CD4-positive, alpha-beta memory T cell (primary cell): ENCODE data around the gene ST3GAL4. TPM values are rescaled to one million over a fixed set of nuclear protein-coding genes. Genes with fewer than 3 reads are reported as not detected.
"Not testable (repeated sequence)": the region's sequence is repeated elsewhere in the genome, so short reads cannot be mapped to it uniquely, and the experiment has no call there.

Source experiments
- CTCF ChIA-PET: fragments of 350-600 bp; sonication (Branson Sonifier 250); formaldehyde crosslinking; loops from one replicate; lab custom pipeline; 2021; ENCODE audit warnings: inconsistent platforms; ENCODE audit not compliant: partially characterized antibody; lab: Charles Lee
- POLR2A ChIA-PET: fragments of 350-600 bp; sonication (Branson Sonifier 250); formaldehyde crosslinking; loops from one replicate; lab custom pipeline; 2021; ENCODE audit not compliant: partially characterized antibody; lab: Charles Lee
- DNase-seq, 5 donors: peaks; one replicate each; pipeline versions ENCODE4 v3.0.0 to v3.0.0-alpha.2; 2020 to 2022; ENCODE audit warnings: mixed read lengths in 1 of 5
- H3K27ac ChIP-seq: one replicate; pipeline ENCODE4 v1.7.0; 2013; ENCODE audit warnings: low read depth, low read length
- H3K27me3 ChIP-seq: 2 replicates; pipeline ENCODE4 v1.7.0; 2013; ENCODE audit warnings: mild to moderate bottlenecking, low read length, moderate library complexity; ENCODE audit not compliant: insufficient read depth
- H3K36me3 ChIP-seq: 2 replicates; pipeline ENCODE4 v1.7.0; 2013; ENCODE audit warnings: mild to moderate bottlenecking, low read length, moderate library complexity; ENCODE audit not compliant: insufficient read depth
- H3K4me1 ChIP-seq: 2 replicates; pipeline ENCODE4 v1.7.0; 2013; ENCODE audit warnings: mild to moderate bottlenecking, low read length, moderate library complexity; ENCODE audit not compliant: insufficient read depth
- H3K4me3 ChIP-seq, 2 donors: one replicate each; pipeline ENCODE4 v1.7.0; 2013; ENCODE audit warnings: low read length in 2 of 2, mild to moderate bottlenecking in 1 of 2
- H3K9me3 ChIP-seq, 2 donors: one replicate each; pipeline ENCODE4 v1.7.0; 2013; ENCODE audit warnings: low read length in 2 of 2, control low read depth in 1 of 2; ENCODE audit not compliant: control insufficient read depth in 1 of 2
- H3K27ac Mint-ChIP-seq, 7 donors: one replicate each; pipeline ENCODE4 v1.8.0; 2020 to 2021; ENCODE audit warnings: mixed read lengths in 7 of 7, mild to moderate bottlenecking in 6 of 7, inconsistent platforms in 3 of 7, moderate library complexity in 3 of 7
- H3K27me3 Mint-ChIP-seq, 2 donors: one replicate each; pipeline ENCODE4 v1.8.0; 2020 to 2021; ENCODE audit warnings: mixed read lengths in 2 of 2
- H3K36me3 Mint-ChIP-seq, 2 donors: one replicate each; pipeline ENCODE4 v1.8.0; 2020 to 2021; ENCODE audit warnings: mixed read lengths in 2 of 2, inconsistent platforms in 1 of 2, mild to moderate bottlenecking in 1 of 2
- H3K4me1 Mint-ChIP-seq, 4 donors: one replicate each; pipeline ENCODE4 v1.8.0; 2020 to 2021; ENCODE audit warnings: mixed read lengths in 4 of 4, mild to moderate bottlenecking in 1 of 4
- H3K4me3 Mint-ChIP-seq, 8 donors: one replicate each; pipeline ENCODE4 v1.8.0; 2020 to 2021; ENCODE audit warnings: mixed read lengths in 8 of 8, mild to moderate bottlenecking in 7 of 8, moderate library complexity in 6 of 8, inconsistent platforms in 3 of 8
- H3K9me3 Mint-ChIP-seq, 8 donors: one replicate each; pipeline ENCODE4 v1.8.0; 2020 to 2021; ENCODE audit warnings: mixed read lengths in 8 of 8, mild to moderate bottlenecking in 5 of 8, inconsistent platforms in 3 of 8, moderate library complexity in 1 of 8
- intact Hi-C: fragments of 100-400 bp; cut with micrococcal nuclease; formaldehyde crosslinking; loops from one replicate; pipeline ENCODE4 v1.15.1; 2023
- polyA plus RNA-seq, 2 donors: library from polyadenylated mRNA; unstranded; fragments of 300-500 nt; fragmentation: Illumina TruSeq; gene quantifications; one replicate each; pipeline ENCODE4 v1.2.3, GENCODE V29; 2021
- total RNA-seq, 2 experiments: library from RNA; stranded (reverse); gene quantifications; one replicate each; pipeline ENCODE4 v1.2.3, GENCODE V29; 2021

The ST3GAL4 gene
- total and polyA plus RNA-seq, 4 experiments from 2014 or later: 2.6 to 5.9 (median 3.6) TPM

DNA sequence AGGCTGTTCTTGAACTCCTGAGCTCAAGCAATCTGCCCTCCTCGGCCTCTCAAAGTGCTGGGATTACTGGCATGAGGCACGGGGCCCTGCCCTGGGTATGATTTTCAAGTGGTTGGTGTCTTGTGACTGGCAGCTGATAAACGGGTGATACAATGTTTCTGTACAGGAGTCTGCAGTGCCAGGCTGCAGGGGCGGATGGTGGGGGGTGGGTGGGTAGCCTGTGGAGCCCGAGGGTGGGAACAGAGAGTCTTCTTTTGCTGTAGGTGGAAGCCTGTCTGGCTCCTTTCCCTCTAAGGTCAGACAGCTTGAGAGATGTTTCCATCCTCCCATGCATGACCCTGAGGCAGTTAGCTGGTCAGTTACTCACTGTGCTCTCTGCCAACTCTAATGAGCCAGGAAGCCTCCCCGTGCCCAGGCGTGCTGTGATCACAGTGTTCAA is 39.2 kb downstream of the ST3GAL4 start:
- H3K4me1 ChIP-seq, H3K27ac Mint-ChIP-seq, H3K36me3 ChIP-seq, H3K27ac ChIP-seq, CTCF ChIA-PET, H3K4me3 ChIP-seq, intact Hi-C loops, POLR2A ChIA-PET, H3K9me3 Mint-ChIP-seq, H3K27me3 ChIP-seq, DNase-seq, H3K9me3 ChIP-seq, H3K4me3 Mint-ChIP-seq, H3K4me1 Mint-ChIP-seq, H3K36me3 Mint-ChIP-seq, H3K27me3 Mint-ChIP-seq: not testable (repeated sequence)

DNA sequence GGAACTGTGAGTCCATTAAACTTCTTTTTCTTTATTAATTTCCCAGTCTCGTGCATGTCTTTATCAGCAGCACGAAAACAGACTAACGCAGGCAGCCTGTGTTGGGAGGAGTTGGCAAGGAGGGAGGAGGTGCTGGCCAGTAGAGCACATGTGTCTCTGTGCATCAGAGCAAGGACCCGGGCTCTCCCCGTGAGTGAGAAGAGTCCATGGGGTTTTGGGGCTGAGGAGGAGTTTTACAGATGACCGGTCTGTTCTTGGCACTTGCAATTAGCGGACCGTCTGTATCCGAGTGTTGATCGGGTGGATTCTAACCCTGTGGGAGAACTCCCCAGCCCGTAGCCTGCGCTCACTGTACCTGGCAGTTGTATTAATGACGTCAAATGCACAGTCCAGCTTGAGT is 40.3 kb downstream of the ST3GAL4 start:
- H3K4me1 ChIP-seq, POLR2A ChIA-PET, H3K9me3 Mint-ChIP-seq, intact Hi-C loops, H3K27ac Mint-ChIP-seq, H3K9me3 ChIP-seq, H3K27ac ChIP-seq, H3K4me1 Mint-ChIP-seq, H3K4me3 Mint-ChIP-seq, H3K27me3 ChIP-seq, DNase-seq, CTCF ChIA-PET, H3K36me3 ChIP-seq, H3K4me3 ChIP-seq, H3K27me3 Mint-ChIP-seq, H3K36me3 Mint-ChIP-seq: not testable (repeated sequence)

DNA sequence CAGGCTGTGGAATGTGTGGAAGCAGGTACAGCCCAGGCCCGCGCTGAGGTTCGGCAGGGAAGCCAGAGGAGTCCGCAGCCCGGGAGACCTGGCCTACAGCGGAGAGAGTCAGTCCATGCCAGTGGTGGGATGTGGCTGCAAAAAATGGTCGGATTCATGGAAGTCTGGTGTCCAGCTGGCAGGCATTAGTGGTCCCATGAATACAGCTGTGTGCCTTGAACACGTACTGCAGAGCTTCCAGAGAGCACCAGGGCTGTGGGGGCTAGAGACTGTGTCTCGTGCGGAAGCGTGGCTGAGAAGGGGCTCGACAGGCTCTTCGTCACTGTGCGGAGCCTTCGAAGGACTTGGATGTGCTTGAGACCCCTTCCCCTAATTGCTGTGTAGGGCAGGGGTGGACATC is 40.8 kb downstream of the ST3GAL4 start:
- H3K9me3 ChIP-seq, H3K27ac ChIP-seq, H3K4me1 Mint-ChIP-seq, POLR2A ChIA-PET, H3K27ac Mint-ChIP-seq, H3K4me3 ChIP-seq, H3K27me3 Mint-ChIP-seq, H3K36me3 ChIP-seq, H3K4me1 ChIP-seq, H3K27me3 ChIP-seq, intact Hi-C loops, H3K9me3 Mint-ChIP-seq, DNase-seq, H3K36me3 Mint-ChIP-seq, CTCF ChIA-PET, H3K4me3 Mint-ChIP-seq: not testable (repeated sequence)

DNA sequence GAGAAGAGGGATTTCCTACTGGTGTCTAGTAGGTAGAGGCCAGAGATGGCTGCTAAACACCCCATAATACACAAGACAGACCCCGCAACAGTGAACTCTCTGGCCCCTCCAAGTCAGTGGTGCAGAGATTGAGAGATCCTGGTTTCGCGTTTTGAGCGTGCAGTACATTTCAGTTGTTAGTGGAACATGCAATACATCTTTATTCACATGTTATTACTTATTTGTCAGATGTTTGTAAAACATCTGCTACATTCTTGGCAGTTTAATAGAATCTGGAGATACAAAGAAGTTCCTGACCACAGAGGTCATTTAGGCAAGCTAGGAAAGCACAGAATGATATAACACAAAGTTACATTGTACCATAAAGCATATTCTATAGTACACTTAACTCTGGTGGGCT is 41.5 kb downstream of the ST3GAL4 start:
- POLR2A ChIA-PET: no interaction called here
- H3K4me1 Mint-ChIP-seq: no peaks in the 10 kb centered on the region
- H3K9me3 Mint-ChIP-seq: peaks cover 0 to 2% (median 0%) of the 10 kb centered on the region in 8 donors
- H3K36me3 Mint-ChIP-seq: peaks cover 0 to 3% of the 10 kb centered on the region in 2 donors
- CTCF ChIA-PET: no interaction called here
- intact Hi-C loops: no loop called here
- H3K27ac Mint-ChIP-seq: no peak overlapping the region
- H3K4me3 ChIP-seq: no peak overlapping the region
- H3K36me3 ChIP-seq: no peaks in the 10 kb centered on the region
- DNase-seq: no peak
- no peak overlapping the region for H3K27ac ChIP-seq
- no peak overlapping the region for H3K4me3 Mint-ChIP-seq
- H3K9me3 ChIP-seq: no peaks in the 10 kb centered on the region
- no peaks in the 10 kb centered on the region for H3K27me3 Mint-ChIP-seq
- no peaks in the 10 kb centered on the region for H3K27me3 ChIP-seq
- no peaks in the 10 kb centered on the region for H3K4me1 ChIP-seq

DNA sequence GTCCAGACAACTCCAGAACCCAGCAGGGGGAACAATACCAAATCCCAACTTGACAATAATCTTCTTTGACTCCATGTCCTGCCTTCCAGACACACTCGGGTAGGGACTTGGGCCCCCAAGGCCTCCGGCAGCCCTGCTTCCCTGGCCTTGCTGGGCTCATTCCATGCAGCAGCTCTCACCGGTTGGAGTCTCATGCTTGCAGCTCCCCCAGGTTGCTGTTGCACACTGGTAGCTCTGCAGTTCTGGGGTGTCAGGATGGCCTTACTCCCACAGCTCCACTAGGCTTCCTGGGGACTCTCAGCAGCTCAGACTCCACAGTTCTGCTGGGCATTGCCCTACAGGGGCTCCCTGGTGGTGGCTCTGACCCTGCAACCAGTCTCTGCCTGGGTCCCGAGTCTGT is 42.8 kb downstream of the ST3GAL4 start:
- no peak overlapping the region for H3K27ac Mint-ChIP-seq
- POLR2A ChIA-PET: no interaction called here

DNA sequence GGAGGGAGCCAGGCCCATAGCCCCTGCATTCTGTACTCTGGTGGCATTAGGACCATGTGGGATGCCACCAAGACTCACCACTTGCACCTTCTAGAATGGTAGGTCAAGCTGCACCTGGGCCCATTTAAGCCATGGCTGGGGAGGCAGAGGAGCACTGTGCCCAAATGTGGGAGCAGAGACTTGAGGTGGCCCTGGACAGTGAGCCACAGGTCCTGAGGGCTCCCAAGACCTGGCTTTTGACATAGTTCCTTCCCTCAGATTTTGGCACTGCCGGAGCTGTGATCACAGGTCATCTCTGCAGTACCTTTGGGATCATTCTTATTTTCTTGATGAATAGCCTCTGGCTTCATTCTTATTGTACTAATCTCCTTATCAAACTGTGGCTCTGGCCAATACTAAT is 43.2 kb downstream of the ST3GAL4 start:
- H3K4me1 Mint-ChIP-seq: no peaks in the 10 kb centered on the region
- no peak for DNase-seq
- H3K27me3 Mint-ChIP-seq: no peaks in the 10 kb centered on the region
- H3K36me3 ChIP-seq: no peaks in the 10 kb centered on the region
- intact Hi-C loops: no loop called here
- ChIA-PET CTCF (no interaction called here), POLR2A (no interaction called here)
- no peak overlapping the region for H3K27ac Mint-ChIP-seq
- H3K27me3 ChIP-seq: no peaks in the 10 kb centered on the region
- no peaks in the 10 kb centered on the region for H3K4me1 ChIP-seq
- H3K9me3 Mint-ChIP-seq: peaks cover 0 to 2% (median 0%) of the 10 kb centered on the region in 8 donors
- H3K4me3 Mint-ChIP-seq: no peak overlapping the region
- no peak overlapping the region for H3K27ac ChIP-seq
- H3K9me3 ChIP-seq: no peaks in the 10 kb centered on the region
- H3K4me3 ChIP-seq: no peak overlapping the region
- H3K36me3 Mint-ChIP-seq: peaks cover 0 to 3% of the 10 kb centered on the region in 2 donors

More for the DNA sequence above, 42.8 kb downstream of the ST3GAL4 start:
- intact Hi-C loops: no loop called here
- Histone ChIP-seq H3K27me3 (no peaks in the 10 kb centered on the region), H3K9me3 (no peaks in the 10 kb centered on the region), H3K4me1 (no peaks in the 10 kb centered on the region), H3K4me3 (no peak overlapping the region), H3K27ac (no peak overlapping the region), H3K36me3 (no peaks in the 10 kb centered on the region)
- H3K9me3 Mint-ChIP-seq: peaks cover 0 to 2% (median 0%) of the 10 kb centered on the region in 8 donors
- CTCF ChIA-PET: no interaction called here
- H3K36me3 Mint-ChIP-seq: peaks cover 0 to 3% of the 10 kb centered on the region in 2 donors
- H3K27me3 Mint-ChIP-seq: no peaks in the 10 kb centered on the region
- no peak overlapping the region for H3K4me3 Mint-ChIP-seq
- H3K4me1 Mint-ChIP-seq: no peaks in the 10 kb centered on the region
- DNase-seq: no peak

DNA sequence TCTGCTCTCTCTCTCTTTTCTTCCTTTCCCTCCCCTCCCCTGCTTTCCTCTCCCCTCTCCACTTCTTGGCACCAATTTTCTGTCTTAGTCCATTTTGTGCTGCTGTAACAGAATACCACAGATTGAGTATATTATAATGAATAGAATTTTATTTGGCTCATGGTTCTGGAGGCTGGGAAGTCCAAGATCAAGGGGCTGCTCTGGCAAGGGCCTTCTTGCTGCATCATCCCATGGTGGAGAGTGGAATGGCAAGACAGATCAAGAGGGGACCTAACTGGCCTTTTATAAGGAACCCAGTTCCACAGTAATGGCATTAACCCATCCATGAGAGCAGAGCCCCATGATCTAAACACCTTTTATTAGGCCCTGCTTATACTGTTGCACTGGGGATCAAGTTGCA is 44.5 kb downstream of the ST3GAL4 start:
- H3K4me1 Mint-ChIP-seq: no peaks in the 10 kb centered on the region
- POLR2A ChIA-PET: no interaction called here
- intact Hi-C loops: no loop called here
- H3K4me1 ChIP-seq: no peaks in the 10 kb centered on the region
- H3K36me3 ChIP-seq: no peaks in the 10 kb centered on the region
- no peak overlapping the region for H3K4me3 Mint-ChIP-seq
- peaks cover 0 to 2% (median 0%) of the 10 kb centered on the region in 8 donors for H3K9me3 Mint-ChIP-seq
- no peak overlapping the region for H3K27ac ChIP-seq
- DNase-seq: no peak
- H3K36me3 Mint-ChIP-seq: peaks cover 2 to 3% of the 10 kb centered on the region in 2 donors
- H3K27me3 ChIP-seq: no peaks in the 10 kb centered on the region
- H3K9me3 ChIP-seq: no peaks in the 10 kb centered on the region
- no peak overlapping the region for H3K4me3 ChIP-seq
- no peaks in the 10 kb centered on the region for H3K27me3 Mint-ChIP-seq
- CTCF ChIA-PET: interaction anchor here (1.6 kb wide), 1 partner anchor 81 kb away, joined by 5 read pairs; no protein-coding TSS in a partner anchor
- H3K27ac Mint-ChIP-seq: no peak overlapping the region

DNA sequence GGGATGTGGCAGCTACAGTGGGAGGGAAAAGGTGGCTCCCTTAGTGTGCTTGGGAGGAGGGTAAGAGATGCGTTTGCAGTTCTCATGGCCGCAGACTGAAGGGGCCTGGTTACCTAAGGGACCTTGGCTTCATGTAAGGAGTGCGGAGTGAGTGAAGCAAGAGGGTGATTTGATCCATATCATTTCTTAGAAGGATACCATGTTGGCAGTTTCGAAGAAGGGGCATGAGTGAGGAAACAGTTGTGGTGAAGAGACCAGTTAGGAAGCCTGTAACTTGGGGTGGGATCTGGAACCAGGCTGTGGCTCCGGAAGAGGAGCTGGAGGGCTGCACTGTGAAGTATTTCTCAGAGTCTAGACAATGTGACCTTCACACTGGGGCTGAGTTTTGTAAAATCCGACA is 45.0 kb downstream of the ST3GAL4 start:
- no peak overlapping the region for H3K4me3 ChIP-seq
- no peaks in the 10 kb centered on the region for H3K36me3 ChIP-seq
- CTCF ChIA-PET: interaction anchor here (1.6 kb wide), 1 partner anchor 80 kb away, joined by 5 read pairs; no protein-coding TSS in a partner anchor
- DNase-seq: no peak
- intact Hi-C loops: no loop called here
- H3K27me3 ChIP-seq: no peaks in the 10 kb centered on the region
- no peaks in the 10 kb centered on the region for H3K9me3 ChIP-seq
- POLR2A ChIA-PET: no interaction called here
- H3K9me3 Mint-ChIP-seq: peaks cover 0 to 2% (median 0%) of the 10 kb centered on the region in 8 donors
- no peaks in the 10 kb centered on the region for H3K4me1 Mint-ChIP-seq
- no peaks in the 10 kb centered on the region for H3K27me3 Mint-ChIP-seq
- no peak overlapping the region for H3K27ac ChIP-seq
- H3K36me3 Mint-ChIP-seq: peaks cover 2 to 3% of the 10 kb centered on the region in 2 donors
- H3K27ac Mint-ChIP-seq: no peak overlapping the region
- H3K4me1 ChIP-seq: no peaks in the 10 kb centered on the region
- no peak overlapping the region for H3K4me3 Mint-ChIP-seq
